ENCODE results near the gene NLGN3. TPM values are rescaled to one million over a fixed set of nuclear protein-coding genes. Genes with fewer than 3 reads are reported as not detected.

NLGN3 gene
- total and polyA plus RNA-seq, 2 donors (not counting 3 experiments of a cell fraction or from before 2014, with no cell fraction given) = 0.37 to 0.40 TPM

DNA sequence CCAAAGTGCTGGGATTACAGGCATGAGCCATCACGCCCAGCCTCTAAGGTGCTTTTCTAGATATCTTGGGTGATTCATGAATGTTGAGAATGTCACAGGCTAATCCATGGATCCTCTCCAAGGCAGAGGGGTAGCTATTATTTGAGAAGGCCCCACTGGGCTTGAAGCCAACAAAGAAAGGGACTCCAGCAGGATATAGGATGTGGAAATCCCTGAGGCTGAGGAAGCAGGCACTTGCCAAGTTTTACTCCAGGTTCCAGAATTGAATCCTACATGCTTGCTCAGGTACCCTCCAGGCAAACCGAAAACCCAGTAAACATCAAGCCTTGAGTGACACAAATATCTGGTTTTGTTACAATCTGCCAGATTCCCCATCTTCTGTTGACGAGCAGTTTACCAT is 15.8 kb downstream of the NLGN3 start:
- H3K36me3 ChIP-seq (ENCODE audit: control insufficient read depth in 2 of 2, extremely low read depth in 1 of 2, insufficient read depth in 2 of 2, low read length in 2 of 2) = no peaks in the 10 kb centered on the region
- H3K4me1 ChIP-seq (ENCODE audit: control insufficient read depth, extremely low read depth, insufficient read depth, low read length) = no peaks in the 10 kb centered on the region
- no peak overlapping the region for H3K4me3 ChIP-seq (replicated peaks in 1 of 3; ENCODE audit: insufficient read depth in 1 of 3, low read depth in 1 of 3, low read length in 3 of 3)
- H3K9me3 ChIP-seq (replicated peaks; ENCODE audit: control insufficient read depth, insufficient read depth, low read length) = no peaks in the 10 kb centered on the region
- H2AFZ ChIP-seq (ENCODE audit: low read depth, low read length) = no peak overlapping the region
- ChIA-PET CTCF (no interaction called here), POLR2A (no interaction called here)
- no peaks in the 10 kb centered on the region for H3K9me1 ChIP-seq (replicated peaks; ENCODE audit: control insufficient read depth, extremely low read depth, insufficient read depth, low read length)
- dilution Hi-C loops (cut with MboI; ENCODE audit: extremely low pct_ligation_motif_present, low sequenced_read_pairs) (no loop called here), intact Hi-C loops (cut with micrococcal nuclease) (no loop called here)
- H3K27me3 ChIP-seq (ENCODE audit: control insufficient read depth in 2 of 2, insufficient read depth in 2 of 2, low read length in 2 of 2) = peaks cover 0 to 2% of the 10 kb centered on the region in 2 experiments
- FAIRE-seq (no peak), DNase-seq (ENCODE audit: low read depth, low spot score) (no peak)
- no peak overlapping the region for H3K27ac ChIP-seq (ENCODE audit: insufficient read depth, low read depth, low read length)
- TF ChIP-seq CTCF (IDR thresholded peaks at IDR 0.05; ENCODE audit: extremely low read depth in 1 of 2, insufficient read depth in 1 of 2, low read depth in 1 of 2, low read length in 2 of 2) (no peak), JUN (IDR thresholded peaks at IDR 0.05; ENCODE audit: borderline replicate concordance, insufficient read depth, insufficient read length, low read depth) (no peak), POLR2A (IDR thresholded peaks at IDR 0.05; ENCODE audit: low read depth, low read length) (no peak), MYC (IDR thresholded peaks at IDR 0.05; ENCODE audit: low read depth, low read length) (no peak), FOS (IDR thresholded peaks at IDR 0.05; ENCODE audit: borderline replicate concordance, insufficient read depth, low read length) (no peak), GATA2 (IDR thresholded peaks at IDR 0.05; ENCODE audit: insufficient read depth, insufficient read length, low read depth, low read length) (no peak), EZH2 (IDR thresholded peaks at IDR 0.05; ENCODE audit: borderline replicate concordance, low read depth, low read length, severe bottlenecking) (no peak)
- TF ChIP-seq, protein P1, sequence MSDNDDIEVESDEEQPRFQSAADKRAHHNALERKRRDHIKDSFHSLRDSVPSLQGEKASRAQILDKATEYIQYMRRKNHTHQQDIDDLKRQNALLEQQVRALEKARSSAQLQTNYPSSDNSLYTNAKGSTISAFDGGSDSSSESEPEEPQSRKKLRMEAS (IDR thresholded peaks at IDR 0.05; ENCODE audit: insufficient read depth, insufficient read length) = no peak
- H4K20me1 ChIP-seq (replicated peaks; ENCODE audit: control insufficient read depth, extremely low read depth, insufficient read depth, low read length) = no peaks in the 10 kb centered on the region
- no peak overlapping the region for H3K4me2 ChIP-seq (ENCODE audit: insufficient read depth, low read length)
- no TSS peak for BruUV-seq (replicated peaks)
- no peaks in the 10 kb centered on the region for H3K79me2 ChIP-seq (ENCODE audit: control insufficient read depth, insufficient read depth, low read length)
- H3K9ac ChIP-seq (replicated peaks; ENCODE audit: extremely low read depth, insufficient read depth, low read length) = no peak overlapping the region
